Mesodermal cell (in vitro differentiated cells): ENCODE results near the gene ANKRD33.

Source experiments
- H3K27ac ChIP-seq: 2 replicates; pipeline ENCODE4 v1.7.0; 2013; ENCODE audit warnings: mild to moderate bottlenecking, low read depth, low read length, moderate library complexity; ENCODE audit not compliant: severe bottlenecking
- H3K36me3 ChIP-seq: 2 replicates; pipeline ENCODE4 v1.7.1; 2013; ENCODE audit warnings: mild to moderate bottlenecking, low read length, moderate library complexity; ENCODE audit not compliant: control insufficient read depth, insufficient read depth
- H3K4me1 ChIP-seq: one replicate; pipeline ENCODE4 v1.7.1; 2013; ENCODE audit warnings: mild to moderate bottlenecking, low read length; ENCODE audit not compliant: insufficient read depth, control insufficient read depth, poor library complexity, severe bottlenecking
- H3K4me3 ChIP-seq: 2 replicates; pipeline ENCODE4 v1.7.0; 2013; ENCODE audit warnings: low read length, control low read depth, mild to moderate bottlenecking; ENCODE audit not compliant: insufficient read depth, poor library complexity, severe bottlenecking; ENCODE audit errors: extremely low read depth
- H3K9me3 ChIP-seq: 2 replicates; pipeline ENCODE4 v1.7.1; 2013; ENCODE audit warnings: mild to moderate bottlenecking, low read length, moderate library complexity; ENCODE audit not compliant: control insufficient read depth
- WGBS, 2 experiments: methylation state at CpG; one replicate each; pipeline ENCODE4 v1.1.5; 2013; ENCODE audit warnings: missing lambda C conversion rate in 2 of 2; ENCODE audit not compliant: insufficient coverage in 2 of 2; 5-methylcytosine and 5-hydroxymethylcytosine counted together

Gene ANKRD33

GRCh38 chr12:51922762-51923505 lies 35.0 kb downstream of the ANKRD33 start:
- H3K27ac ChIP-seq, result no peak overlapping the region
- 71% methylated on average over 14 to 16 of the region's 16 CpGs for WGBS, 2 experiments
- peaks cover 11% of the 10 kb centered on the region for H3K36me3 ChIP-seq
- H3K4me3 ChIP-seq, result no peak overlapping the region
- H3K4me1 ChIP-seq, result peaks cover 35% of the 10 kb centered on the region
- H3K9me3 ChIP-seq, result no peaks in the 10 kb centered on the region

GRCh38 chr12:51923506-51924365 lies 35.8 kb downstream of the ANKRD33 start:
- Histone ChIP-seq H3K9me3 (no peaks in the 10 kb centered on the region), H3K4me3 (no peak overlapping the region), H3K36me3 (peaks cover 5% of the 10 kb centered on the region), H3K27ac (no peak overlapping the region), H3K4me1 (peaks cover 35% of the 10 kb centered on the region)
- WGBS, 2 experiments, result 20 to 32% methylated on average over 19 to 22 of the region's 31 CpGs

GRCh38 chr12:51924551-51925319 lies 36.8 kb downstream of the ANKRD33 start:
- H3K9me3 ChIP-seq, result no peaks in the 10 kb centered on the region
- no peak overlapping the region for H3K27ac ChIP-seq
- H3K36me3 ChIP-seq, result no peaks in the 10 kb centered on the region
- 85 to 92% methylated on average over 3 to 4 of the region's 5 CpGs for WGBS, 2 experiments
- H3K4me3 ChIP-seq, result no peak overlapping the region
- H3K4me1 ChIP-seq, result peaks cover 35% of the 10 kb centered on the region

- peaks cover 35% of the 10 kb centered on the region for H3K4me1 ChIP-seq
- H3K36me3 ChIP-seq, result no peaks in the 10 kb centered on the region
- H3K4me3 ChIP-seq, result no peak overlapping the region
- H3K9me3 ChIP-seq, result no peaks in the 10 kb centered on the region
- 100% methylated on average over 1 to 2 of the region's 3 CpGs for WGBS, 2 experiments
- H3K27ac ChIP-seq, result peak overlapping the region; percentile 90
Observed at GRCh38 chr12:51925346-51926063, 37.6 kb downstream of the ANKRD33 start.

- WGBS, 2 experiments, result 53 to 93% methylated on average over 2 of the region's 8 CpGs
- peaks cover 31% of the 10 kb centered on the region for H3K4me1 ChIP-seq
- H3K4me3 ChIP-seq, result no peak overlapping the region
- peak overlapping the region; percentile 90 for H3K27ac ChIP-seq
- H3K36me3 ChIP-seq, result no peaks in the 10 kb centered on the region
- no peaks in the 10 kb centered on the region for H3K9me3 ChIP-seq
Observed at GRCh38 chr12:51926064-51926632, 38.2 kb downstream of the ANKRD33 start.

GRCh38 chr12:51926718-51927117 lies 38.8 kb downstream of the ANKRD33 start:
- Histone ChIP-seq H3K9me3 (no peaks in the 10 kb centered on the region), H3K4me3 (no peak overlapping the region), H3K27ac (peak overlapping the region; percentile 90), H3K36me3 (no peaks in the 10 kb centered on the region), H3K4me1 (peaks cover 29% of the 10 kb centered on the region)
- 93 to 100% methylated on average over 1 to 2 of the region's 2 CpGs for whole genome bisulfite sequencing, 2 experiments

GRCh38 chr12:51932218-51933076 lies 44.5 kb downstream of the ANKRD33 start:
- H3K9me3 ChIP-seq, result no peaks in the 10 kb centered on the region
- H3K27ac ChIP-seq, result no peak overlapping the region
- H3K36me3 ChIP-seq, result no peaks in the 10 kb centered on the region
- 88% methylated on average over 3 of the region's 5 CpGs; no CpG with 5 or more reads in 1 of the 2 experiments for WGBS, 2 experiments
- H3K4me1 ChIP-seq, result no peaks in the 10 kb centered on the region
- no peak overlapping the region for H3K4me3 ChIP-seq

GRCh38 chr12:51934080-51934479 lies 46.2 kb downstream of the ANKRD33 start:
- 91 to 95% methylated on average over 4 of the region's 4 CpGs for WGBS, 2 experiments
- H3K36me3 ChIP-seq, result no peaks in the 10 kb centered on the region

GRCh38 chr12:51937926-51938325 lies 50.0 kb downstream of the ANKRD33 start:
- no peak overlapping the region for H3K4me3 ChIP-seq
- no peaks in the 10 kb centered on the region for H3K9me3 ChIP-seq
- peaks cover 2% of the 10 kb centered on the region for H3K4me1 ChIP-seq
- H3K27ac ChIP-seq, result no peak overlapping the region
- 88 to 100% methylated on average over 1 of the region's 2 CpGs for WGBS, 2 experiments
- H3K36me3 ChIP-seq, result no peaks in the 10 kb centered on the region

More at GRCh38 chr12:51934080-51934479, 46.2 kb downstream of the ANKRD33 start:
- Histone ChIP-seq H3K9me3 (no peaks in the 10 kb centered on the region), H3K4me3 (no peak overlapping the region), H3K27ac (no peak overlapping the region), H3K4me1 (no peaks in the 10 kb centered on the region)
